Activated CD8-positive, alpha-beta memory T cell treated with anti-CD3 and anti-CD28 coated beads, Interleukin-2, amount 50 U/mL, for 1 hour (primary cell): Measurements from ENCODE around the gene STRADB.
"Not testable (repeated sequence)": the region's sequence is repeated elsewhere in the genome, so short reads cannot be mapped to it uniquely, and the experiment has no call there.

Experiments used
- DNase-seq: peaks from one replicate; pipeline ENCODE4 v3.0.0-alpha.2; 2020; ENCODE audit errors: extremely low read depth

The STRADB gene, protein sequence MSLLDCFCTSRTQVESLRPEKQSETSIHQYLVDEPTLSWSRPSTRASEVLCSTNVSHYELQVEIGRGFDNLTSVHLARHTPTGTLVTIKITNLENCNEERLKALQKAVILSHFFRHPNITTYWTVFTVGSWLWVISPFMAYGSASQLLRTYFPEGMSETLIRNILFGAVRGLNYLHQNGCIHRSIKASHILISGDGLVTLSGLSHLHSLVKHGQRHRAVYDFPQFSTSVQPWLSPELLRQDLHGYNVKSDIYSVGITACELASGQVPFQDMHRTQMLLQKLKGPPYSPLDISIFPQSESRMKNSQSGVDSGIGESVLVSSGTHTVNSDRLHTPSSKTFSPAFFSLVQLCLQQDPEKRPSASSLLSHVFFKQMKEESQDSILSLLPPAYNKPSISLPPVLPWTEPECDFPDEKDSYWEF

DNA sequence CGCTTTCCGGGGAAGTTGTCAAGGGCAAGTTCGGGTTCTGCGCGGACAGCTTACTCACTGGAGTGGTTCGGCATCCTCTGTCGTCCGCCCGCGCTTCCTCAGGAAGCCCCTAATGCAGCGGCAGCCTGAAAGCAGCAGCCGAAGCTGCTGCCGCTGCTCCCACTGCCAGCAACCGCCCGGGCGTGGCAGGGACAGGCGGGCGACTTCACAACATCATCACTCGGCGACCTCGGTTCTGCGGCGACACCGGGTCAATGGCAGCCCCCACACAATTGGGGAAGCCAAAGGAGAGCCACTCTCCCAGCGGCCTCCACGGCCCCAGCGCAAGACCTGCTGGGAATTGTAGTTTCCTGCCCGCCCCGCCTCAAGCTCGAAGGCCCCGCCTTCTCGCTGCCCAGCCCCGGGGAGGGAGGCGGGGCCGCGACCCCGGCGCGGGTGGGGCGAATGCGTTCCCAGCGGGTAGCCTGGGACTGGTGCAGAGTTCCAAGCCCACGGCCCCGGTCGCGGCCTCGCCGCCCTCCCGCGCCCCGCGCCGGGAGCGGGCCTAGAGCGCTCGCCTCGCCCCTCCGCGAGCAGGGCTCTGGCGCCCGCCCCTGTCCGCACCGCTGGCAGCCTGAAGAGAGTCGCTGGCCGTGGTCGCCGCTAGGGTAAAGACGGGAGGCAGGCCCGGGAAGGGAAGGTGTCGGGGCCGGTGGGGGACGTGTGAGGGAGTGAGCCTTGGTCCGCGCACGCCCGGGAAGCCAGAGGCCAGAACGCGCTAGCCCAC, at the start of gene STRADB, which contains the start of gene TRAK2:
TSS of gene STRADB (plus strand) at position 449 of the 766 bp plus-strand sequence. CDS start 3,101 bp downstream, outside the sequence.
TSS of gene TRAK2 (minus strand) at position 167 of the 766 bp plus-strand sequence. CDS start 30,951 bp downstream, outside the sequence.
- DNase-seq: peak; percentile 87

DNA sequence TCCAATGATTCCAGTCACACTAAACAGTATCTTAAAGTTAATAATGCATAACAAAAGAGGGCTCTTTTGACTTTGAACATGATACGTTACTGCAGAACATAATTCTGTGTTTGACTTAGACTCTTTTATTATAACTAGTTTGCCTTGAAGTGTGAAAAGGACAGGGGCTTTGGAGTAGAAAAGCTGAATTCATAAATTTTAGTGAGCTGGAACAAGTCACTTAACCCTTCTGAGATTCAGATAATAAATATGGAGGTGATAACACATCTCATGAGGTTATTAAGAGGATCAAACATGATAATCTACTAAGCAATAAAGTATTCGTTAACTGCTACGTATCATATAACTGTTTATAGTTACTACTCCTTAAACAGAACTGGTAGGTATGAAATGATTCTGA, 49.7 kb upstream of the STRADB start:
- no peak for DNase-seq

DNA sequence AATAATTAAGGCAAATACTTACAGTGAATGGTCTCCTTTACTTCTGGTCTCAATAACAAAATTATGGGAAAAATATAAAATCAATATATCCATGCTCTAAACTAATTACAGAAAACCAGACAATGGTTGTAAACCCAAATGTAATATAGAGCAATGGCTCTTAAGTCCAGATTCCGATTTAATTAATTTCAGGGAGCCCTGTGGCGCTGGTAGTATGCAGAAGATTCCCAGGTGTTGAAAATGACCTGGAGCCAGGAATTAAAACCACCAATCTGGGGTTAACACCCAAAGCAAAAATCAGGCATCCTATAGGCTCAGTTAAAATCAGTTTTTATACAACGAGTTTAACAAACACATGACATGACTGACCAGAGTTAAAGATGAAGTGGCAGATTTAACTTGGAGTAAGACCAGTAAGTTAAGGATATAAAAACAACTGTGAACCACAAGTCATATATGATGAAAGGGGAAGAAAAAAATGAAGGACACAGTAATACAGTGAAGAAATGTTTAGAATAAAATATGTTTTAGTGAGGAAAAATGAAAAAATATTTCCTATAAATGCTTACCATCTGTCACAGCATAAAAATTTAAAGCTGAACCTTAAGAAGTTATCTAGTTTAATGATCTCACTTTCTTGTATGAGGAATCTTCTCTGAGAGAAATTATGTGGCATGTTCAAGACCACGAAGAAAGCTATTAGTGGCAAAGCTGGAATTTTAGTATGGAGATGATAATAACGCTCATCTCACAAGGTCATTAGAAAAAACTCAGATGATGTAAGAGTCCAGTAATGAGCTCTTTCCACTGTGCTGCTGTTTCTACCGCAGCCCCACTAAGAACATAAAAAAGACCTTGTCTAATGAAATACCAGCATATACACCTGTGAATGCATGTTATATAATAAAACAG, 48.6 kb upstream of the STRADB start:
- DNase-seq: no peak

DNA sequence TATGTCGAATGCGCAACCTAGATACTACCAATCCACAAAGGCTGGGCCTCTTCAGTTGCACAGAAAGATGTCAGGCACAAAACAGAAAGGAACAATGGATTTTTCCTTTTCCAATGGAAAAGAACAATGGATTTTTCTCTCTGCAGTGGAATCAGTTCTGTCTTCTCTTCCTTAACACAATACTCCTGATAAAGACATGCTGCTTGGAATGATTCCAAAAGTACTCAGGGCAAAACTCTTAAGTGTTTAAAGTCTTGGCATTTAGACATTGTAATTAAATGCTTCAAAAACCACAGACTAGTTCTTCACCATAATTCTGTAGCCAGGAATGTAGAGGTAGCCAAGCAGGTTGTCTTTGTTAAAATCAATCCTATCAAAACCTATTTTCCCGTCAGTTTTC, 47.7 kb upstream of the STRADB start:
- DNase-seq: no peak

DNA sequence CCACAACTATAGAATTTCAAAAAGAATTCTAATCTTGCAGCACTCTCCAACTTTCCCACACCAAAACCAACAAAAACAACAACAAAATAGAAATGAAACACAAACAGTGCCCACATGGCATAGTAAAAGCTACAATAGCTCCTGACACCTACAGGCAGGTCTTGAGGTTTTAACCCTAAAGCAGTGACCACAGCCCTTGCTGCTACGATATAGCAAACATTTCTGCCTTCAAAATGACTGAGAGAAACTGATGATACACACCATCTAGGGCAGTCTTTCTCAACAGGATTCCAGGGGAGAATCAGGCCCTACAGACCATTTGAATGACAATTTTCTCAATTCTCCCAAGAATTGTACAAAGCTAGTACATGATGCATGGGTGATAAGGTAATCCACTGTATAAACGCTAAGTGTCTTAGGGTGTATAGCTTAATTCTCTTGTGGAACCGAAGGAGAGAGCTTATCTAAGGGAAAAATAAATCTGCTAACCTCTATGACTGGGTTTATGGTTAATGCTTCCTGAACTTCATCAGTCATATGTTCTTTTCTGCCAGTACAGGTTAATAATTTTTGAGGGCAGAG, 46.8 kb upstream of the STRADB start:
- no peak for DNase-seq

DNA sequence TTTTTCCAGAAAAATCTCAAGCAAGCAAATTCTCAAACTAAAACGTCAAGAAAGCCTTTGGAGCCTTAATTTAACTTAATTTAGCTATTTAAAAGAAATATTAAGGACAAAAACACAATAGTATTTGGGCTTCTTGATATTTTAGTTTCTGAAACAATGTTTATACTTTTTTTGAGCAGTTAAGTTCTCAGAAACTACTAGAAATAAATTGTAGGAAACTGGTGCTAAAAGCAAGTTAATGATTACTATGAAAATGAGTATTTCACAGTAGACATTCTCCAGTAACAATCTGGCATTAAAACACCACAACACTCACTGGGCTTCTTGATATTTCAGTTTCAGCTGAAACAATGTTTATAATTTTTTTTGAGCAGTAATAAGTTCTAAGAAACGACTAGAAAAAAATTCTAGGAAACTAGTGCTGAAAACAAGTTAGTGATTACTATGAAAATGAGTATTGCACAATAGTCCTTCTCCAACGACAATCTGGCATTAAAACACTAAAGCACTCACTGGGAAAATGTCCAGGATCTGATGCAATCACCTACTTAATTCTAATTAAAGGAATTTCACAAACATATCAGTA, 45.4 kb upstream of the STRADB start:
- no peak for DNase-seq

DNA sequence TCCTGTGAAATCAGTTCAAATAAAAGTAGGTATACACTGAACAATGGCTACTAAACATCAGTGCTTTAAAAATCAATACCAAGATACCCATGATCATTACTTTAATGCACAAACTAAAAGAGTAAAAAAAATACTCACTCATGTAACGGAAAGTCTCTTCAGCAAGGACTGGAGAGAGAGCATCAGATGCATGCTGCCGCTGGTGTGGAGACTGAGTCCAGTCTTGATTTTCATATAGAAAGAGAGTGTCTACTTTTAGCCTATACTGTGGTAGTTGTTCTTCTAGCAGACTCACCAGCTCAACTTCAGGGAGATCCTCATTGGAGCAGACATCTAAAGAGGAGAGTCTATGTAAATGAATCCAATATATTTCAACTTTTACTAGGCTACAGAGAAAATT, 44.3 kb upstream of the STRADB start:
- DNase-seq: no peak

DNA sequence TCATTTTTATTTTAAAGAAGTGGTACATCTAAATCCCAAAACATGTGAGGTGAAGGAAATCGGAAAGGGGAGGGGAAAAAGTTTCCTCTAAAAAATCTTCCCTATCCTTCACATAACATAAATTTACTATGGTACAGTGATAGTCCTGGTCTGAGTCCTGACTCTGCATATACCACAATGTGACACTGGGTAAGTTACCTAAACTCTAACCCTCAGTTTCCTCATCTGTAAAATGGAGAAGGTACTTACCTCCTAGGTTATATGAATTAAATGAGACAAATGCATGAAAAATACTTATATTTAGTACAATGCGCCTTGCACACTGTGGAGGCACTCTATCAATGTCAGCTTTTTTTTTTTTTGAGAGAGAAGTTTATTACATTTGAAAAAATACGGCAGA, 42.6 kb upstream of the STRADB start:
- no peak for DNase-seq

DNA sequence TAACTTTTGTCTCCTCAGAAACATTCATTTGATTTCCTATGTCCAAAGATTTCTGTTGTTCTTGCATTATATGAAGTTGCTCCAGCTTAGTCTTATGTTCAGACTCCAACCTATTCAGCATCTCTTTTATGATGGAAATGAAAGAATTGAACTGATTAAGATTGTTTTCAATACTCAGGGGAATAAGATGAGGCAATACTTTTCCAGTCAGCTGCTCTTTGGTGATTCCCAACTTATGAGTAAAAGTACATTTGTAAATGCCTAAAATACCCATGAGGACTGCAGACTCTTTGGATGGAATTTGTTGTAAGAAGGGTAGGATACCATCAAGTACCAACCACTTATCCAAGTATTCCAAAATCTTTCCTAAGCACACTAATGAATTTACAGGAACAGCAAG, 40.1 kb upstream of the STRADB start:
- no peak for DNase-seq

DNA sequence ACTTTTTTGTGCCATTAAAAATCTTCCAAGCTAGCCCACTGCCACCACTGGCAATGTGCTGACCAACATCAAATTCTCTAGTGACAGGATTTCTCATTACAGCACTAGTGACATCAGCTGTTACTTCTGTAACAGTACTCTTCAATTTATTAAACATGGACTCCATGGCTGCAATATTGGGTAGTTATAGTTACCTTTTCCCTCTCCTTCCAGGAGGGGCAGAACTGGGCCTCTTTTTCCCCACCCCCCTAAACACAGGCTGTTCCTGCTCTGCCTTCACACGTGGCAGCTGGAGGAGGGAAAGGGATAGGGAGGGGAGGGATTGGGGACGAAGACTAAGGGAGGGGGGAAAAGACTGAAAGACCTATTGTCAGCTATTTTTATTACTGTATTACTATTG, 38.4 kb upstream of the STRADB start:
- no peak for DNase-seq

DNA sequence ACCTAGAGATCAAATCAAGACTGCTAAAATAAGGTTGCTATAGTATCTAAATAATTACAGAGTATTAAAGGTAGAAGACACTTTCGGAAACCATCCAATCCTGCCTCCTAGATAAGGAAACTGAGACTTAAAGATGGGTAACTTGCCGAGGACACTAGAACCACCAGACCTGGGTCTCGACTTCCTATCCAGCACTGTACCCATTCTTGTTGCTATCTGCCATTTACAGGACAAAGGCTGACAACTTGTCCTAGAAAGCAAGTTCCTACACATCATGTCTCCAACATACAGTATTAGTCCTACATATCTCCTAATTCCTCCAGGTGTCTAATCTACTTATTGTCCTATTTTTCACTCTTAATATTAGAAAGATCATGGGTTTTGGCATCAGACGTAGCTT, 38.0 kb upstream of the STRADB start:
- no peak for DNase-seq

DNA sequence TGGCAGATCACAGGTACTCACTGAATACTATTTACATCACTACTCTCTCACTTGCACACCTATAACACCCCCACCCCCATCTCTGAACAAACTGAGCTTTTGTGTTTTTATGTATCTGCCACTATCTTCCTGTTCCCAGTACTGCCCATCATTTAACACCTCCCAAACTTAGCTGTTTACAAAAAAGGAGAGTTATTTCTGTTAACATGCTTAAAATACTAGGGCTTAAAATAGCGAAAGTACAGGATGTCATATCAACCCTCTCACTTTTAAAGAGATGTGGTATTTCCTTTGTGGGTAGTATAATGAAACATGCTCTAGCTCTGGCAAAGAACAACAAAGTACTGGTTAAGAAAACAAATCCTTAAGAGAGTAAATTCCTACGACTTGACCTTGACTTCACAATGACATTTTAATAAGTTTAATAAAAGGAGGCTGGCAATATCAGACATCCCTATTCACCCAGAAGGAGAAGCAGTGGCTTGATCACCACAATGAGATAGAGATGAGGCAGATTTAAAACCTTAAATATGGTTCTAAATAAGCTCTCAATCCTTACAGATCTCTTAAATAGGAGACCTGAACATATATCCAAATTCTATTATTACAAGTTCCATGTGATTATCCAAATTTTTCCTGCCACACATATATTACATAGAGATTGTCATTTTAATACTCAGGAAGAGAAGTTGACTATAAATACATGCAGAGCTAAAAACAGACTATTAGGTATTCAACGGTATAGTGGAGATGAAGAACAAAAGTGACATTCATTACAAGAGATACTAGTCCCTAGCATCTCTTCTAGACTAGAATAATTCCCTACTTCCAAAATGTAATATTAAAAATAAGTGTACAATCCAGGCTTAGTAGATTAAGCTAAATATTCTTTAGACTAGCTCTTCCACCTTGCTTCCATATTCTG, 37.2 kb upstream of the STRADB start:
- no peak for DNase-seq

DNA sequence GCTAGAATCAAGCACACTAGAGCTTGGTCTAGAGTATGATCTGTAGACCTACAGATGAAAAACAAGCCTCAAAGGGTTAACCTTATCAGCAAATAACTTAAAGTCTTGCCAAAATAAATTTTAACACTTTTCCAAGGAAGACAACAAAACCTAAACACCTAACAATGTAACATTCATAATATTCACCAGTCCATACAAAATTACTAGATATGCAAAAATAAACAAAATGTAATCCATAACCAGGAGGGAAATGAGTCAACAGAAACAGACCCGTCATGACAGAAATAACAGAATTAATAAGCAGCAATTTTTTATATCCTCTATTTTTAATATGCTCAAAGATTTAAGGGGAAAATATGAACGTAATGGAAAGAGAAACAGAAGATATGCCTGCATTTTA, 36.4 kb upstream of the STRADB start:
- DNase-seq: no peak

DNA sequence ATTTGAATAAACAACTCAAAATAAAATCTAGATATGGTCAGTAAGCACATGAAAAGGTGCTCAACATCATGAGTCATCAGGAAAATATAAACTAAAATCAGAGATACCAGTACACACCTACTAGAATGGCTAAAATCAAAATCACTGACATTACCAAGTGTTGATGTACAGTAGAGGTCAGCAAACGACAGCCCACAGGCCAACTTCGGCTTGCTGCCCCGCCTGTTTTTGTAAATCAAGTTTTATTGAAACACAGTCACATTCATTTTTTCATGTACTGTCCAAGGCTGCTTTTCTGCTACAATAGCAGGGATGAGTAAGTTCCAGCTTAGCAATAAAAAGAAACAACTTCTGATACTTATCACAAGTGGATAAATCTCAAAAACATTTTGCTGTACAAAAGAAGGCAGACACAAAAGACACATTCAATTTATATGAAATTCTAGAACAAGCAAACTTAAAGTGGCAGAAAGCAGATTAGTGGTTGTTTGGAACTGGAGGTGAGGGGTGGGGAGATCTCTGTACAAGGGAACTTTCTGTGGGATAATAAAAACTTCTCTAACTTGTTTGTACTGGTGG, 32.4 kb upstream of the STRADB start:
- no peak for DNase-seq

DNA sequence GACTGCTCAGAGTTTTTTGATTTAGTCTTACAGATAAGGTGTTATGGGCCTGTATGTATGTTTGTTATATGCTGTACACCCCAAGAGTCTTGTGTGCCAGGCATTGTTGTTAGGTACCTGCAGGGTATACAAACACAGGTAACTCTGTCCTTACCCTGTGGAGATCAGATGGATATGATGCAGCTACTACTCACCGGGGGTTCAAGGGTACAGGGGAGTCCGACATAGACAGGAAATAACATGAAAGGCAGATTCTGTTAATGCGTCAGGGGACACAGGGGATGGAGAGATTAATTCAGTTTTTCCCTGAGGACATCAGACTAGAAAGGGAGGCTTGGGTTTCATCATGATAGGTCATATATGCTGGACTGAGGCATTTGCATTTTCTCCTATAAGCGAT, 31.6 kb upstream of the STRADB start:
- no peak for DNase-seq

DNA sequence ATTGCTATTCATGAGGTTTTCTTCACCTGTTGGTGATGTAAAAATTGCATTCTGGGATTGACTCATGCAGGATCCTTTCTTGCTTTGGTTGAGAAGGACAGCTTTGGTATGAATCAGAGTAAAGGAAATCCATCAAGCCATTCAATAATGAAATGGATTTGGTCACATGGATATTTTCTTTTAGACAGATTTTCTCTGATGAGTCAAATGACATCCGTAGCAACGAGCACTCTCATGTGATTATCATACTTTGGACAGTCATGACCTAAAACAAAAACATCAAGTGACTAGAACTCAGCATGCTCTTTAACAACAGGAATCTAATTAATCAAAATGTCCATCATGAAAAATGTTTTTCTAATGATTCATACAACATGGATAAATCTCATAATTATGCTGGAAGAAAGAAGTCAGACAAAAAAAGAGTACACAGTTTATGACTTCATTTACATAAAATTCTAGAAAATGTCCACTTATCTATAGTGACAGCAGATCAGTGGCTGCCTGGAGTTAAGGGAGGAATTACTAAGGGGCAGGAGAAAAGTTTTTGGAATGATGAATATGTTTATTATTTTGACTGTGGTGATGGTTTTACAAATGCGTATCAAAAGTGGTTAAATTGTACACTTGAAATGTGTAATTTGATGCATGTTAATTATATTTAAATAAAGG, 31.0 kb upstream of the STRADB start:
- no peak for DNase-seq

DNA sequence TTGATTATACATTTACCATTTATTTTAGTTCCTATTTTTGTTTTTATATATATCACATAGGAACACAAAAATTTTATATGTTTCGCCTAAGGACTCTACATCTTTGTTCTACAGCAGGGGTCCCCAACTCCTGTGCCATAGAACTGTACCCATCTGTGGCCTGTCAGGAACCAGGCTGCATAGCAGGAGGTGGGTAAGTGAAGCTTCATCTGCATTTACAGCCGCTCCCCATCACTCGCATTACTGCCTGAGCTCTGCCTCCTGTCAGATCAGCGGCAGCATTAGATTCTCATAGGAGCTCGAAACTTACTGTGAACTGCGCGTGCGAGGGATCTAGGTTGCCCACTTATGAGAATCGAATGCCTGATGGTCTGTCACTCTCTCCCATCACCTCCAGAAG, 25.6 kb upstream of the STRADB start:
- DNase-seq: no peak

DNA sequence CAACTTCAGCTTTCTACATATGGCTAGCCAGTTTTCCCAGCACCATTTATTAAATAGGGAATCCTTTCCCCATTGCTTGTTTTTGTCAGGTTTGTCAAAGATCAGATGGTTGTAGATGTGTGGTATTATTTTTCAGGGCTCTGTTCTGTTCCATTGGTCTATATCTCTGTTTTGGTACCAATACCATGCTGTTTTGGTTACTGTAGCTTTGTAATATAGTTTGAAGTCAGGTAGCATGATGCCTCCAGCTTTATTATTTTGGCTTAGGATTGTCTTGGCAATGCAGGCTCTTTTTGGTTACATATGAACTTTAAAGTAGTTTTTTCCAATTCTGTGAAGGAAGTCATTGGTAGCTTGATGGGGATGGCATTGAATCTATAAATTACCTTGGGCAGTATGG, 23.2 kb upstream of the STRADB start:
- DNase-seq: not testable (repeated sequence)

DNA sequence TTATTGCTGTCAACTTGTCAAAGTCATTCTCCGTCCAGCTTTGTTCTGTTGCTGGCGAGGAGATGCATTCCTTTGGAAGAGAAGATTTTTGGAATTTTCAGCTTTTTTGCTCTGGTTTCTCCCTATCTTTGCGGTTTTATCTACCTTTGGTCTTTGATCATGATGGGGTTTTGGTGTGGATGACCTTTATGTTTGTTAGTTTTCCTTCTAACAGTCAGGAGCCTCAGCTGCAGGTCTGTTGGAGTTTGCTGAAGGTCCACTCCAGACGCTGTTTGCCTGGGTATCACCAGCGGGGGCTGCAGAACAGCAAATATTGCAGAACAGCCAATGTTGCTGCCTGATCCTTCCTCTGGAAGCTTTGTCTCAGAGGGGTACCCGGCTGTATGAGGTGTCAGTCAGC, 21.7 kb upstream of the STRADB start:
- not testable (repeated sequence) for DNase-seq
